Common myeloid progenitor, CD34-positive (primary cell): ENCODE data around the gene BICC1.

Experiments
- CTCF ChIA-PET: fragments of 350-600 bp; sonication (Branson Sonifier 250); formaldehyde crosslinking; loops from one replicate; lab custom pipeline; 2021; ENCODE audit warnings: antibody characterized with exemption; lab: Charles Lee
- POLR2A ChIA-PET: fragments of 350-600 bp; sonication (Branson Sonifier 250); formaldehyde crosslinking; loops from one replicate; lab custom pipeline; 2021; ENCODE audit warnings: antibody characterized with exemption; lab: Charles Lee
- DNase-seq, 3 donors: peaks; one replicate each; pipeline versions ENCODE4 v3.0.0 to v3.0.0-alpha.2; 2013
- H3K27ac ChIP-seq, 2 experiments: 1 replicate in 1 of 2; 2 replicates in 1 of 2; pipeline ENCODE4 v1.7.0; 2013; ENCODE audit warnings: inconsistent platforms in 2 of 2, low read length in 2 of 2, mild to moderate bottlenecking in 2 of 2, low read depth in 1 of 2, moderate library complexity in 1 of 2; ENCODE audit not compliant: severe bottlenecking in 2 of 2, insufficient read depth in 1 of 2, poor library complexity in 1 of 2
- H3K27me3 ChIP-seq, 5 experiments: replicated peaks in 2 of 5; 1 replicate in 3 of 5; 2 replicates in 2 of 5; pipeline versions ENCODE4 v1.6.1 to v1.7.0; 2013; ENCODE audit warnings: low read length in 4 of 5, mild to moderate bottlenecking in 2 of 5, moderate library complexity in 2 of 5, inconsistent platforms in 1 of 5; ENCODE audit not compliant: insufficient read depth in 5 of 5, control insufficient read depth in 4 of 5
- H3K36me3 ChIP-seq, 4 experiments: 1 replicate in 2 of 4; 2 replicates in 2 of 4; pipeline versions ENCODE4 v1.6.1 to v1.7.0; 2013; ENCODE audit warnings: low read length in 3 of 4, control low read depth in 1 of 4, mild to moderate bottlenecking in 1 of 4; ENCODE audit not compliant: control insufficient read depth in 4 of 4, insufficient read depth in 4 of 4
- H3K4me1 ChIP-seq, 4 experiments: 1 replicate in 3 of 4; 2 replicates in 1 of 4; pipeline versions ENCODE4 v1.6.1 to v1.7.1; 2013; ENCODE audit warnings: low read length in 3 of 4, mild to moderate bottlenecking in 3 of 4, control low read depth in 1 of 4, inconsistent platforms in 1 of 4, moderate library complexity in 1 of 4; ENCODE audit not compliant: control insufficient read depth in 4 of 4, insufficient read depth in 4 of 4; ENCODE audit errors: control extremely low read depth in 1 of 4
- H3K4me3 ChIP-seq, 7 experiments: 1 replicate in 4 of 7; 2 replicates in 3 of 7; pipeline versions ENCODE4 v1.5.1 to v1.7.0; 2013; ENCODE audit warnings: mild to moderate bottlenecking in 7 of 7, low read length in 6 of 7, moderate library complexity in 6 of 7, inconsistent platforms in 2 of 7, low read depth in 2 of 7, control low read depth in 1 of 7; ENCODE audit not compliant: insufficient read depth in 4 of 7, control insufficient read depth in 1 of 7; ENCODE audit errors: extremely low read depth in 1 of 7
- H3K9me3 ChIP-seq, 5 experiments: 1 replicate in 4 of 5; 2 replicates in 1 of 5; pipeline versions ENCODE4 v1.6.1 to v1.7.1; 2013; ENCODE audit warnings: low read length in 4 of 5, mild to moderate bottlenecking in 2 of 5, inconsistent platforms in 1 of 5, low read depth in 1 of 5, moderate library complexity in 1 of 5; ENCODE audit not compliant: control insufficient read depth in 4 of 5, insufficient read depth in 2 of 5; ENCODE audit errors: control extremely low read depth in 1 of 5
- WGBS: methylation state at CpG from one replicate; pipeline ENCODE4 v1.1.5; 2013; ENCODE audit not compliant: insufficient coverage; 5-methylcytosine and 5-hydroxymethylcytosine counted together

The BICC1 gene

GRCh38 chr10:58844680-58845079 lies 332.0 kb downstream of the BICC1 start:
- WGBS, result 78% methylated on average over 3 of the region's 3 CpGs
- no peak for DNase-seq
- ChIA-PET POLR2A (no interaction called here), CTCF (no interaction called here)
- Histone ChIP-seq H3K27ac (no peak overlapping the region), H3K4me3 (no peak overlapping the region), H3K36me3 (no peaks in the 10 kb centered on the region), H3K9me3 (no peaks in the 10 kb centered on the region), H3K4me1 (no peaks in the 10 kb centered on the region), H3K27me3 (no peaks in the 10 kb centered on the region)

GRCh38 chr10:58846856-58847255 lies 334.2 kb downstream of the BICC1 start:
- ChIA-PET POLR2A (no interaction called here), CTCF (no interaction called here)
- no peak overlapping the region for H3K4me3 ChIP-seq
- whole genome bisulfite sequencing, result 94% methylated on average over 3 of the region's 3 CpGs
- H3K36me3 ChIP-seq, result no peaks in the 10 kb centered on the region
- no peaks in the 10 kb centered on the region for H3K27me3 ChIP-seq
- no peak overlapping the region for H3K27ac ChIP-seq
- no peaks in the 10 kb centered on the region for H3K9me3 ChIP-seq
- H3K4me1 ChIP-seq, result no peaks in the 10 kb centered on the region
- DNase-seq, result no peak

GRCh38 chr10:58851606-58852005 lies 338.9 kb downstream of the BICC1 start:
- H3K27me3 ChIP-seq, result no peaks in the 10 kb centered on the region
- H3K4me1 ChIP-seq, result no peaks in the 10 kb centered on the region
- DNase-seq, result no peak
- H3K9me3 ChIP-seq, result no peaks in the 10 kb centered on the region
- ChIA-PET POLR2A (no interaction called here), CTCF (no interaction called here)
- no peak overlapping the region for H3K27ac ChIP-seq
- H3K36me3 ChIP-seq, result no peaks in the 10 kb centered on the region
- WGBS, result 90% methylated on average over 2 of the region's 2 CpGs
- H3K4me3 ChIP-seq, result no peak overlapping the region

GRCh38 chr10:58853668-58854067 lies 341.0 kb downstream of the BICC1 start:
- Histone ChIP-seq H3K27ac (no peak overlapping the region), H3K4me1 (no peaks in the 10 kb centered on the region), H3K36me3 (no peaks in the 10 kb centered on the region), H3K27me3 (no peaks in the 10 kb centered on the region), H3K9me3 (peaks cover 0 to 4% (median 0%) of the 10 kb centered on the region in 5 experiments), H3K4me3 (no peak overlapping the region)
- no CpG with 5 or more reads among the region's 2 CpGs for WGBS
- ChIA-PET CTCF (no interaction called here), POLR2A (no interaction called here)
- no peak for DNase-seq

GRCh38 chr10:58854811-58855210 lies 342.1 kb downstream of the BICC1 start:
- H3K36me3 ChIP-seq, result no peaks in the 10 kb centered on the region
- H3K4me1 ChIP-seq, result no peaks in the 10 kb centered on the region
- H3K4me3 ChIP-seq, result no peak overlapping the region
- no peaks in the 10 kb centered on the region for H3K27me3 ChIP-seq
- CTCF ChIA-PET, result no interaction called here
- 100% methylated on average over 1 of the region's 2 CpGs for WGBS
- peaks cover 0 to 4% (median 0%) of the 10 kb centered on the region in 5 experiments for H3K9me3 ChIP-seq
- H3K27ac ChIP-seq, result no peak overlapping the region
- DNase-seq, result no peak
- POLR2A ChIA-PET, result no interaction called here

- 96% methylated on average over 8 of the region's 9 CpGs for WGBS
- Histone ChIP-seq H3K9me3 (peaks cover 0 to 4% (median 0%) of the 10 kb centered on the region in 5 experiments), H3K4me1 (no peaks in the 10 kb centered on the region), H3K27ac (no peak overlapping the region), H3K36me3 (no peaks in the 10 kb centered on the region), H3K27me3 (no peaks in the 10 kb centered on the region), H3K4me3 (no peak overlapping the region)
- DNase-seq, result no peak
- POLR2A ChIA-PET, result no interaction called here
- CTCF ChIA-PET, result no interaction called here
These were observed 344.0 kb downstream of the BICC1 start for GRCh38 chr10:58856508-58857240.

GRCh38 chr10:58857251-58857805 lies 344.7 kb downstream of the BICC1 start:
- DNase-seq, result no peak
- WGBS, result 93% methylated on average over 2 of the region's 3 CpGs
- H3K4me1 ChIP-seq, result no peaks in the 10 kb centered on the region
- no peak overlapping the region for H3K27ac ChIP-seq
- peaks cover 0 to 4% (median 0%) of the 10 kb centered on the region in 5 experiments for H3K9me3 ChIP-seq
- H3K4me3 ChIP-seq, result no peak overlapping the region
- CTCF ChIA-PET, result no interaction called here
- H3K36me3 ChIP-seq, result no peaks in the 10 kb centered on the region
- H3K27me3 ChIP-seq, result no peaks in the 10 kb centered on the region
- POLR2A ChIA-PET, result no interaction called here
